ENCODE data around the gene SMPD3. TPM values are rescaled to one million over a fixed set of nuclear protein-coding genes. Genes with fewer than 3 reads are reported as not detected.

Gene SMPD3
- total and polyA plus RNA-seq, 9 of the 15 experiments (the other 6 are each of a cell fraction or from before 2014, with no cell fraction given): 0.03 to 1.2 (median 0.18) TPM

GRCh38 chr16:68310437-68310773, 137.9 kb downstream of the SMPD3 start (continued):
- TF ChIP-seq REST (IDR thresholded peaks at IDR 0.05; ENCODE audit: borderline replicate concordance) (no peak), REST (CRISPR knock-in tag; IDR thresholded peaks at IDR 0.05; ENCODE audit: low read depth) (0 out of 2 replicates have a peak, but pooled peaks have one; percentile 16), RFX7 (CRISPR knock-in tag; IDR thresholded peaks at IDR 0.05) (no peak), BRD4 (IDR thresholded peaks at IDR 0.05) (no peak), ELK1 (CRISPR knock-in tag; IDR thresholded peaks at IDR 0.05) (no peak), POLR2B (IDR thresholded peaks at IDR 0.05; ENCODE audit: low read depth, partially characterized antibody) (no peak), STAT5B (CRISPR knock-in tag; IDR thresholded peaks at IDR 0.05) (no peak), ARHGAP35 (IDR thresholded peaks at IDR 0.05; ENCODE audit: partially characterized antibody) (no peak), ZC3H11A (IDR thresholded peaks at IDR 0.05; ENCODE audit: low read depth, low read length) (no peak), NR0B1 (IDR thresholded peaks at IDR 0.05; ENCODE audit: partially characterized antibody) (no peak), SMC3 (conservative IDR thresholded peaks at IDR 0.05; ENCODE audit: insufficient read depth, low read depth, low read length) (no peak), ZNF445 (CRISPR knock-in tag; IDR thresholded peaks at IDR 0.05; ENCODE audit: low read depth) (no peak), FOXA1 (IDR thresholded peaks at IDR 0.05; ENCODE audit: borderline replicate concordance) (no peak), IRF1 (CRISPR knock-in tag; IDR thresholded peaks at IDR 0.05; ENCODE audit: borderline replicate concordance) (no peak), IFI16 (CRISPR knock-in tag; IDR thresholded peaks at IDR 0.05) (no peak)
